Breast epithelium (tissue), 4 donors: ENCODE measurements around the gene POLR3B. TPM values are rescaled to one million over a fixed set of nuclear protein-coding genes. Genes with fewer than 3 reads are reported as not detected.
A peak's percentile ranks its signal among the peaks of the same experiment; 100 is the strongest.
"Not testable (repeated sequence)": the region's sequence is repeated elsewhere in the genome, so short reads cannot be mapped to it uniquely, and the experiment has no call there.

Experiments
- DNase-seq, 2 donors: peaks; one replicate each; pipeline ENCODE4 v3.0.0-alpha.2; 2019; ENCODE audit warnings: low spot score in 2 of 2
- H3K27ac ChIP-seq, 2 donors: fragments of 200-600 bp; sonication (generic) in 1 of 2; one replicate each; pipeline ENCODE4 v1.5.1; 2016 to 2019; ENCODE audit warnings: mild to moderate bottlenecking in 1 of 2
- H3K27me3 ChIP-seq, 2 donors: fragments of 200-600 bp; sonication (generic) in 1 of 2; one replicate each; pipeline versions ENCODE4 v1.5.1 to v1.6.0; 2017 to 2019; ENCODE audit warnings: control low read depth in 1 of 2, mild to moderate bottlenecking in 1 of 2
- H3K36me3 ChIP-seq: fragments of 200-600 bp; one replicate; pipeline ENCODE4 v1.5.1; 2019
- H3K4me1 ChIP-seq, 2 donors: fragments of 200-600 bp; sonication (generic); one replicate each; pipeline ENCODE4 v1.5.1; 2016 to 2019; ENCODE audit warnings: control low read depth in 1 of 2
- H3K4me3 ChIP-seq, 3 donors: fragments of 200-600 bp; sonication (generic); 1 replicate in 2 of 3; 2 replicates in 1 of 3; pipeline ENCODE4 v1.5.1; 2016 to 2019; ENCODE audit warnings: mild to moderate bottlenecking in 3 of 3, moderate library complexity in 2 of 3
- H3K9me3 ChIP-seq, 2 donors: fragments of 200-600 bp; sonication (generic) in 1 of 2; one replicate each; pipeline ENCODE4 v1.5.1; 2016 to 2019; ENCODE audit warnings: control low read depth in 1 of 2
- POLR2A ChIP-seq: fragments of 450-650 bp; IDR thresholded peaks from one replicate; pipeline ENCODE4 v1.6.1; 2016; ENCODE audit warnings: antibody characterized with exemption, mild to moderate bottlenecking, moderate library complexity
- POLR2AphosphoS5 ChIP-seq, 3 donors: sonication (generic); formaldehyde crosslinking; IDR thresholded peaks; one replicate each; pipeline ENCODE4 v1.6.1; 2017; ENCODE audit warnings: antibody characterized with exemption in 3 of 3
- intact Hi-C: fragments of 100-400 bp; cut with DNase I; formaldehyde crosslinking; loops from one replicate; pipeline ENCODE4 v1.15.1; 2023; ENCODE audit warnings: low total_unique reads
- total RNA-seq, 3 donors: library from RNA; depleted of rRNA; stranded (reverse); fragments of >200 nt; gene quantifications; one replicate each; pipeline ENCODE4 v1.1.0, GENCODE V29; 2016
- TF ChIP-seq, protein P1 (sequence below), 3 donors: fragments of 450-650 bp; IDR thresholded peaks; one replicate each; pipeline ENCODE4 v1.5.1; 2016 to 2017; ENCODE audit warnings: antibody characterized with exemption in 3 of 3, mild to moderate bottlenecking in 3 of 3, moderate library complexity in 3 of 3

POLR3B gene
- total RNA-seq, 3 donors from 2014 or later = 7.0 to 9.8 (median 9.2) TPM

GRCh38 chr12:106364261-106364660 is 6.7 kb downstream of the POLR3B start:
- TF ChIP-seq POLR2AphosphoS5 (IDR thresholded peaks at IDR 0.05) (no peak), POLR2A (no peak)
- TF ChIP-seq, protein P1, sequence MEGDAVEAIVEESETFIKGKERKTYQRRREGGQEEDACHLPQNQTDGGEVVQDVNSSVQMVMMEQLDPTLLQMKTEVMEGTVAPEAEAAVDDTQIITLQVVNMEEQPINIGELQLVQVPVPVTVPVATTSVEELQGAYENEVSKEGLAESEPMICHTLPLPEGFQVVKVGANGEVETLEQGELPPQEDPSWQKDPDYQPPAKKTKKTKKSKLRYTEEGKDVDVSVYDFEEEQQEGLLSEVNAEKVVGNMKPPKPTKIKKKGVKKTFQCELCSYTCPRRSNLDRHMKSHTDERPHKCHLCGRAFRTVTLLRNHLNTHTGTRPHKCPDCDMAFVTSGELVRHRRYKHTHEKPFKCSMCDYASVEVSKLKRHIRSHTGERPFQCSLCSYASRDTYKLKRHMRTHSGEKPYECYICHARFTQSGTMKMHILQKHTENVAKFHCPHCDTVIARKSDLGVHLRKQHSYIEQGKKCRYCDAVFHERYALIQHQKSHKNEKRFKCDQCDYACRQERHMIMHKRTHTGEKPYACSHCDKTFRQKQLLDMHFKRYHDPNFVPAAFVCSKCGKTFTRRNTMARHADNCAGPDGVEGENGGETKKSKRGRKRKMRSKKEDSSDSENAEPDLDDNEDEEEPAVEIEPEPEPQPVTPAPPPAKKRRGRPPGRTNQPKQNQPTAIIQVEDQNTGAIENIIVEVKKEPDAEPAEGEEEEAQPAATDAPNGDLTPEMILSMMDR (IDR thresholded peaks at IDR 0.05) = no peak
- Histone ChIP-seq H3K27me3 (no peaks in the 10 kb centered on the region), H3K4me3 (no peak overlapping the region), H3K36me3 (peaks cover 6% of the 10 kb centered on the region), H3K4me1 (no peaks in the 10 kb centered on the region), H3K27ac (no peak overlapping the region), H3K9me3 (no peaks in the 10 kb centered on the region)
- intact Hi-C loops = no loop called here
- no peak for DNase-seq

DNA sequence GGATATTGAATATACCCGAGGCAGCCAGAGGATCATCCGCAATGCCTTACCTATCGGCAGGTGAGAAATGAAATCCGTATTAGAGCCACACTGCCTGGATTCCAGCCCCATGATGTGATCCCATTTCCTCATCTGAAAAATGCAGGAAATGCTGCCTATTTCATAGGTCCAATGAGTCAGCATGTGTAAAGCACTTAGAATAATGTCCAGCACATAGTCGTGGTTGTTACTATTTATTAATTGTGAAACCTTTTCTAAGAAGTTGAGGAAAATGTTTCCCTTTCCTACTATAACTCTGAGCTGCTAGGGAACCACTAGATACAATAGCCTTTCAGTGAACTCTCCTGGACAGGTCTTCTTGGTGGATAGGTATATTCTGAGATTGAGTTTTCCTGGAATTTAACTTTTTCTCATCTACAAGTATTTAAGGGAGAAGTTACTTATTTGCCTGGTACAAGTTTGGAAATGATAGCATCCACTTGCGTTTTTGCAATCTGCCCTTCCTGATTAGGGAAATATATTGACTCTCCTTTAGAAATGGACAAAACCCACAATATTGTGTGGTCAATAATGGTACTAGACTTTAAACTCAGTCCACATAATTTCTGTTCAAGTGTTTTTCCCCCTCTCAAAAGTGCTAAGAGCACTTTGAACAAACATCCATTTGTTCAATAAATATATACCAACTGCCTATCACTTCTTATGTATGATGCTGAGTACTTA is 12.2 kb downstream of the POLR3B start:
- peaks cover 6% of the 10 kb centered on the region for H3K36me3 ChIP-seq
- H3K27me3 ChIP-seq = no peaks in the 10 kb centered on the region
- no peaks in the 10 kb centered on the region for H3K9me3 ChIP-seq
- no peak overlapping the region for H3K4me3 ChIP-seq
- H3K4me1 ChIP-seq = no peaks in the 10 kb centered on the region
- H3K27ac ChIP-seq = peak overlapping the region in 1 of 2 donors; percentile 13
- intact Hi-C loops = no loop called here
- DNase-seq = no peak
- TF ChIP-seq, protein P1 (IDR thresholded peaks at IDR 0.05) = no peak
- no peak for TF ChIP-seq POLR2A
- TF ChIP-seq POLR2AphosphoS5 (IDR thresholded peaks at IDR 0.05) = no peak

DNA sequence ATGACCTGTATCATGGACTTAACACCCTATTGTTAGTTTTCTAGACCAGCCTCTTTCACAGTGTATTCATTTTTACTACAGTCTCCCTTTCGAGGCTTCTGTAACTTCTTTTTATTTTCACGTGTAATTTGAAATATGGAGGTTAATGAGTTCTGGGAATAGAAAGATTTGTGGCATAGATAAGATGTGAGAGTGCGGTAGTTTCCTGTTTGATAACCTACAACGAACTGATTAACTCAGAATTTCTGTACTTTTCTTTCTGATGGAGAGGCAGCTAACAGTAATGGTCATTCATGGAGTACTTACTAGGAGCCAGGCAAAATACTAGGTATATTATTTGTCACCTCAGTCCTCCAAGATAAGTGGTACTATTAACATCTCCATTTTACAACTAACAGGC is 21.2 kb downstream of the POLR3B start:
- intact Hi-C loops = no loop called here
- Histone ChIP-seq H3K27me3 (no peaks in the 10 kb centered on the region), H3K4me3 (no peak overlapping the region), H3K9me3 (peaks cover 0 to 8% of the 10 kb centered on the region in 2 donors), H3K36me3 (no peaks in the 10 kb centered on the region), H3K27ac (no peak overlapping the region), H3K4me1 (no peaks in the 10 kb centered on the region)
- TF ChIP-seq POLR2A = no peak
- TF ChIP-seq, protein P1 (IDR thresholded peaks at IDR 0.05) = no peak
- TF ChIP-seq POLR2AphosphoS5 (IDR thresholded peaks at IDR 0.05) = no peak
- no peak for DNase-seq

DNA sequence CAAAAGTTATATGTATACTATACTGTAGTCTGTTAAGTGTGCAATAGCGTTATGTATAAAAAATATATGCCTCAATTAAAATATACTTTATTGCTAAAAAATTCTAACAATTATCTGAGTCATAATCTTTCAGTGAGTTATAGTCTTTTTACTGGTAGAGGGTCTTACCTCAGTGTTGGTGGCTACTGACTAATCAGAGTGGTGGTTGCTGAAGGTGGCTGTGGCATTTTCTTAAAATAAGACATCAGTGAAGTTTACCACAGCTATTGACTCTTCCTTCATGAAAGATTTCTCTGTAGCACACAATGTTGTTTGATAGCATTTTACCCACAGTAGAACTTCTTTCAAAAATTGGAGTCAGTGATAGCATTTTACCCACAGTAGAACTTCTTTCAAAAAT is 23.4 kb downstream of the POLR3B start:
- Histone ChIP-seq H3K27me3 (no peaks in the 10 kb centered on the region), H3K4me3 (no peak overlapping the region), H3K36me3 (no peaks in the 10 kb centered on the region), H3K9me3 (peaks cover 0 to 8% of the 10 kb centered on the region in 2 donors), H3K27ac (no peak overlapping the region), H3K4me1 (no peaks in the 10 kb centered on the region)
- TF ChIP-seq, protein P1 (IDR thresholded peaks at IDR 0.05) = no peak
- no peak for TF ChIP-seq POLR2AphosphoS5 (IDR thresholded peaks at IDR 0.05)
- no peak for TF ChIP-seq POLR2A
- intact Hi-C loops = loop anchor here (10.0 kb wide), 1 partner anchor 464 kb away; no protein-coding TSS in a partner anchor
- DNase-seq = no peak

GRCh38 chr12:106381866-106382265 is 24.3 kb downstream of the POLR3B start:
- not testable (repeated sequence) for H3K36me3 ChIP-seq, H3K27me3 ChIP-seq, H3K27ac ChIP-seq, H3K4me1 ChIP-seq, H3K9me3 ChIP-seq, DNase-seq, H3K4me3 ChIP-seq
- intact Hi-C loops = loop anchor here (10.0 kb wide), 1 partner anchor 463 kb away; no protein-coding TSS in a partner anchor
